ENCODE measurements around the gene TENM4.
"Not testable (repeated sequence)": the region's sequence is repeated elsewhere in the genome, so short reads cannot be mapped to it uniquely, and the experiment has no call there.

The TENM4 gene

DNA sequence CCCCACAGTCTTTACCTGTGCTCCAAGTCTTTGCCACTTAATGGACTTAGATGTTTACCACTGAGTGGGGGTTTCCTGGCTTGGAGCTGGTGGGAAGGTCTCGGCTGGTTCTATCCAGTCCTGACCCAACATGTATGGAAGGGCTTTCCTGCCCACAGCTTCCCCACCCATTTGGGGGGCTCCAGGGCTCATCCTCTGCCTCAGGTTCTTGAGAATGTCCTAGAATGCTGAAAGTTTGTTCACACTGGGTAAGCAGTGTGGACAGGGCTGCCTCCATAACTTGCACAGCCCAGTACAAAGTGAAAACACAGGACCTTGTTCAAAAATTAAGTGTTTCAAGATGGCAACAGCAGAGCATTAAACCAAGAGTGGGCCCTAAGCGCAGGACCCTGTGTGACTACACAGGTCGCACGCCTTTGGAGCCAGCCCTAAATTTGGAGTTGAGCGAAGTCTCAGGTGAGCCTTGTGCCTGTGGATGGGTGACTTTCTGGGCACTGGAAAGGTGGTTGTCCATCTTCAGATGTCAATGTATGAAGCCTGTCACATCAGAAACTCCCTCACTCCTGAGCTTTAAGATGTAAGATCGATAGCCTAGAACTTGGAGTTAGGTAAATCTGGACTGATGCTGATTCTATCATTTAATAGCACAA, 793.4 kb downstream of the TENM4 start:
- no peak for DNase-seq

- DNase-seq, result peak in 1 of 2 donors; percentile 45
Measured at GRCh38 chr11:78646564-78647185, 794.2 kb downstream of the TENM4 start.

DNA sequence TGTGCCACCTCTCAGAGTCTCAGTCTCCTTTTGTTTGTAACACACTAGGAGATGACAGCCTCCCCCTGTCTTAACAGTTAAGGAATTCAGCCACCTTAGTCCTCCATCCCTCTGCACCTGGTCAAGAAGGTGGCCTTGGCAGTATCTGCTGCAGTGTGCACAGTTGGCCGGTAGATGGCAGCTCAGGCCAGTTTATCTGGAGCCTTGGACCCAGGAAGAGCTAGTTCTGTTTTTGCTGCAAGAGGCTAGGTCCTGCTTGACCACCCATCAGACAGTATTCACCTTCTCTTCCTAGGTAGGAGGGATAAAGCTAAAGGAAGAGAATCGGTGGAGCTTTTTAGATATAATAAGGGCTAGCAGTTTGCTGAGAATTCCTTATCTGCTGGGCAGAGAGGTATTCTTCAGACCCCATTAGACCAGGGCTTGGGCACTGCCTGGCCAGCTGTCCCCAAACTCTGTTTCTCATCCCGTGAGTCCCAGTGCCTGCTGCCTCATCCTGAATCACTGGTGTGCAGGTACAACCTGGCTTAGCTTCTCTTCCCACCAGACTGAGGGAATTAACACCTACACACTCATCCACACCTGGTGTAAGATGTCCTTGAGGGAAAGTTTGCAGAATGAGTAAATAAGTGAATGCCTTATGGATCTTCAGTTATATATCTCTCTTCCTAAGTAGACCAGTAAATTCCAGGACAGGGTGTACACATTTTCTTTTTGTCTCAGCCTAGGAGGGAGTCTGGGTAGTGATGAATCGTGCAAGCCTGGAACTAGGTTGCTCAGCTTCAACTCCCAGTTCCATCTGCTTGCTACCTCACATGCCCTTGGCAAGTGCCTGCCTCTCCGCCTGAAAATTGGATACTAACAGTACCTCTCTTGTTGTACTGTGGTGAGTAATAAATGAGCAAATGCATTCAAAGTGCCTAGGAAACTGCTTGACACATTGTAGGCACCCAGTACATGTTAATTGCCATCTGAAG, 795.3 kb downstream of the TENM4 start:
- DNase-seq, result peak; percentile 18 to 83

DNA sequence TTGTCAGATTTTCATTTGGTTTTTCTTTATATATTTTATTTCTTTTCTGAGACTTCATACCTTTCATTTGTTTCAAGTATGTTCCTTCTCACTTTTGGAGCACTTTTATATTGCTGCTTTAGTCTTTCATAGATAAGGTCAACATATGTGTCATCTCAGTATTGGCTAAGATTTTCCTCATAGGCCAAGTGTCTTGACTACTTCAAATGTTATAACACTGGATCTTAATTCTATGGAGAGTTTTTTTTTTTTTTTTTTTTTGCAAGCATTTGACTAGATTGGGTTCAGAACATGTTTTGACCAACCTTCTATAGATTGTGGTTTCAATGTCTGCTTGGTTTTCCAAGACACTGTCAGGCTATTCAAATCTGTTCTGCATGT, 797.2 kb downstream of the TENM4 start:
- no peak for DNase-seq

- no peak for DNase-seq
Measured at GRCh38 chr11:78642979-78643675, 797.7 kb downstream of the TENM4 start.

DNA sequence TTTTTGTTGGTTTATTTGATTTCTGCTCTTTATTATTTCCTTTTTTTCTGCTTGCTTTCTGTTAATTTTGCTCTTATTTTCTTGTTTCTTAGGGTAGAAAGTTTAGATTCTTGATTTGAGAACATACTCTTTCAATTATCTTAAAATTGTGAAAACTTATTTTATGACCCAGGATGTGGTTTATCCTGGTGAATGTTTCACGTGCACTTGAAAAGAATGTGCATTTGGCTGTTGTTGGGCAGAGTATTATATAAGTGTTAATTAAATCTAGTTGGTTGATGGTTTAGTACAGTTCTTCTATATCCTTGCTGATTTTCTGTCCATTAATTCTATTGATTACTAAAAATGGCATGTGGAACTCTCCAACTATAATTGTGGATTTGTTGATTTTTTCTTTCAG, 799.3 kb downstream of the TENM4 start:
- no peak for DNase-seq

DNA sequence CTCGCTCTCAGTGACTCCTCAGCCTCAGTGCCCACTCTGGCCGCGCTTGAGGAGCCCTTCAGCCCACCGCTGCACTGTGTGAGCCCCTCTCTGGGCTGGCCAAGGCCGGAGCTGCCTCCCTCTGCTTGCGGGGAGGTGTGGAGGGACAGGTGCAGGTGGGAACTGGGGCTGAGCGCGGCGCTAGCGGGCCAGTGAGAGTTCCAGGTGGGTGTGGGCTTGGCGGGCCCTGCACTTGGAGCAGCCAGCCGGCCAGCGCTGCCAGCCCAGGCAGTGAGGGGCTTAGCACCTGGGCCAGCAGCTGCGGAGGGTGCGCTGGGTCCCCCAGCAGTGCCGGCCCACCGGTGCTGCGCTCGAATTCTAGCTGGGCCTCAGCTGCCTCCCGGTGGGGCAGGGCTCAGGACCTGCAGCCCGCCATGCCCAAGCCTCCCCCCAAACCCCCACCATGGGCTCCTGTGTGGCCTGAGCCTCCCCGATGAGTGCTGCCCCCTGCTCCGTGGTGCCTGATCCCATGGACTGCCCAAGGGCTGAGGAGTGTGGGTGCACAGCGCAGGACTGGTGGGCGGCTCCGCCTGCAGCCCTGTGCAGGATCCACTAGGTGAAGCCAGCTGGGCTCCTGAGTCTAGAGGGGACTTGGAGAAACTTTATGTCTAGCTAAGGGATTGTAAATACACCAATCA, 802.0 kb downstream of the TENM4 start:
- no peak for DNase-seq

DNA sequence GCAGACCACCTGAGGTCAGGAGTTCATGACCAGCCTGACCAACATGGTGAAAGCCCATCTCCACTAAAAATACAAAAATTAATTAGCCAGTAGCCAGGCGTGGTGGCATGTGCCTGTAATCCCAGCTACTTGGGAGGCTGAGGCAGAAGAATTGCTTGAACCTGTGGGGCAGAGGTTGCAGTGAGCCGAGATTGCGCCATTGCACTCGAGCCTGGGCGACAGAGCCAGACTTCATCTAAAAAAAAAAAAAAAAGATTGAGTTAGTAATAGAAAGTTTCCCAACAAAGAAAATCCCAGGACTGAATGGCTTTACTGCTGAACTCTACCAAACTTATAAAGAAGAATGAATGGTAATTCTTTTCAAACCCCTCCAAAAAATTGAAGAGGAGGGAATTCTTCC, 803.3 kb downstream of the TENM4 start:
- DNase-seq, result not testable (repeated sequence)

- DNase-seq, result no peak
Measured at GRCh38 chr11:78635814-78636506, 804.9 kb downstream of the TENM4 start.

DNA sequence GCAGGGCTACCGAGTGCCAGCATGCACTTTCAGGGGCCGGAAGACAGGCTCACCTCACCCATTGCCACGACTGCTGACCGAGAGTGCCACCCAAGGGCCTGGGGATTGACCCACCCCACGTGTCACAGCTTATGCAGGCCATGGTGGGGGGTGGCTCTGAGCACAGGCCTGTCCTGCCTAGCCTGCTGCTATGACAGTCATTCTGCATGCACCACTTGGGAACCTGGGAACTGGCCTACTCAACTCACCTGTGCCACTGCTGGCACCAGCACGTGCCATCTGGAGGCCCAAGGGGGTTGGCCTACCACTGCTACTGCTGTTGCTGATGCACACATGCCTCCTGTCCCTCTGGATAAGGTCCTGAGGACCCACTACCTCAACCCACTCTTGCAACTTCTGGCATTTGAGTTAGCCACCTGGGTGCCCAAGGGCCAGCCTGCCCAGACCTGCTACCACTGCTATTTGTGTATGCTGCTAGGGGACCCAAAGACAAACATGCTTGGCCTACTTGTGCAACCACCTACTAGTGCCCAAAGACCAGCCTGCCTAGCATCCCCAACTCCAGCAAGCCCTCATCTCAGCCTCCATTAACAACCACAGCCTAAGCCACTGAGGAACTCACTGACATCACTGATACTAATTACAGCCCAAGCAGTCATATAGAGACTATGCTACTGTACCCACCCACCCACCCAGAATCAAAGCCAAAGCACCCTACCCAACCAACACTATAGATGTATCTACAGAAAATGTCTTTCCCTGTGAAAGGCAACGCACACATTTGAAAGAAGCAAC, 807.1 kb downstream of the TENM4 start:
- DNase-seq, result no peak

GRCh38 chr11:78630561-78631303, 810.1 kb downstream of the TENM4 start:
- DNase-seq, result no peak

DNA sequence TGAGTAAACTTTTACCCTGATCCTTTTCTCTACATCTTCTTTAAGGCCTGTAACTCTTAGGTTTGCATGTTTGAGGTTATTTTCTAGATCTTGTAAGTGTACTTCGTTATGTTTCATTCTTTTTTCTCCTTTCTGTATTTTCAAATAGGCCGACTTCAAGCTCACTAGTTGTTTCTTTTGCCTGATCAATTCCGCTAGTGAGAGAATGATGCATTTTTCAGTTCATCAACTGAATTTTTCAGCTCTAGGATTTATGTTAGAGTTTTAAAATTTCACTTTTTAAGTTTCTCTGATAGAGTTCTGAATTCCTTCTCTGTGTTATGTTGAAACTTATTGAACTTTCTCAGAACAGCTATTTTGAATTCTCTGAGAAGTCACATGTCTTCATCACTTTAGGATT, 810.7 kb downstream of the TENM4 start:
- no peak for DNase-seq

DNA sequence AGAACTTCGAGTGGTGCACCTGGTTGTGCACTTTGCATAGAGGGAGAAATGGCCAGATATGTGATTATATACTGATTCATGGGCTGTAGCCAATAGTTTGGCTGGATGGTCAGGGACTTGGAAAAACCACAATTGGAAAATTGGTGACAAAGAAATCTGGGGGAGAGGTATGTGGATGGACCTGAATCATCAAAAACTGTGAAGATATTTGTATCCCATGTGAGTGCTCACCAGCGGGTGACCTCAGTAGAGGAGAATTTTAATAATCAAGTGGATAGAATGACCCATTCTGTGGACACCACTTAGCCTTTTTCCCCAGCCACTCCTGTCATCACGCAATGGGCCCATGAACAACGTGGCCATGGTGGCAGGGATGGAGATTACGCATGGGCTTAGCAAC, 818.2 kb downstream of the TENM4 start:
- DNase-seq, result no peak

- no peak for DNase-seq
Measured at GRCh38 chr11:78620159-78620558, 820.7 kb downstream of the TENM4 start.

GRCh38 chr11:78615724-78616123, 825.1 kb downstream of the TENM4 start:
- no peak for DNase-seq

DNA sequence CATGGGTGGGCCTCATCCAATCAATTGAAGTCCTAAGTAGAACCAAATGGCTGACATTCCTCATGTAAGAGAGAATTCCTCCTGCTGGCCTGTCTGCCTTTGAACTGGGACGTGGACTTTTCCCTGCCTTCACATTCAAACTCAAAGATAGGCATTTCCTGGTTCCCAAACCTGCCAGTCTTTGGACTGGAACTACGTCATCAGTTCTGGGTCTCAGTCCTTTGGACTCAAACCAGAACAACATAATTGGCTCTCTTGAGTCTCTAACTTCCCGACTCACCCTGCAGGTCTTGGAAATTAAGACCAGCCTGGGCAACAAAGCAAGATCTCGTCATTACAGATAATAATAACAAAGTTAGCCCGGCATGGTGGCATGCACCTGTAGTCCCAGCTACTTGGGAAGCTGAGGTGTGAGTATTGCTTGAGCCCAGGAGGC, 827.4 kb downstream of the TENM4 start:
- DNase-seq, result no peak

- peak; percentile 8 to 18 for DNase-seq
Measured at GRCh38 chr11:78612721-78613377, 828.0 kb downstream of the TENM4 start.

DNA sequence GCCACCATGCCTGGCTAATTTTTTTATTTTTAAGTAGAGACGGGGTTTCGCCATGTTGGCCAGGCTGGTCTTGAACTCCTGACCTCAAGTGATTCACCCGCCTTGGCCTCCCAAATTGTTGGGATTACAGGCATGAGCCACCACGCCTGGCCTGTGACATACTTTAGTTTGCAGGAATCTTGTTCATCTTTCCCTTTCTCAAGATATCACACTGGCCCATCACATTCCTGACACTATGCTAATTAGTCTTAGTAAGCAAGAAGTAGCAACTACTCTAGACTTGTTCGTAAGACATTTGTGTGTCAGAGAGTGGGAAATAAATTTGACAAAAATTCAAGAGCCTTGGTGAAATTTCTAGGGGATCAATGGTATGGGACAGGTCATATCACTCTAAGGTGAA, 831.5 kb downstream of the TENM4 start:
- not testable (repeated sequence) for DNase-seq

GRCh38 chr11:78607696-78608095, 833.1 kb downstream of the TENM4 start:
- DNase-seq, result no peak

DNA sequence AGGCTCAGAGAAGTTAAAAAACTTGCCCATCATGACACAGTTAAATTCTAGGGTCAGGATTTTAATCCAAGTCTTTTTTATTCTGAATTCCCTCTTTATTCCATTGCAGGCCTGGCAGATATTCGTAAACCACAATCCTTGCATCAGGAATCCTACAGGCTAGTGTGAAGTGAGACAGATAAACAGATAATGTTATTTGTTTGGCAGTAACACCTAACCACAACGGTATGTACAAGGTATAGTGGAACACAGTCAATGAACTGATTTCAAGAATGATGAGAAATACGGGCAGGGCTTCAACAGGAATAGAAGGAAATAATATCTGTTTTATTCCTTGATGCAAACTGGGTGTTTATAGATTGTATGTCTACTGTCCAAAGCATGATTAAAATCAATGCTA, 834.2 kb downstream of the TENM4 start:
- no peak for DNase-seq

Measured in inflammatory macrophage treated with lipopolysaccharide for 1 hour (primary cell).